ENCODE measurements around the gene GNAQ. TPM values are rescaled to one million over a fixed set of nuclear protein-coding genes. Genes with fewer than 3 reads are reported as not detected.

Gene GNAQ
- polyA plus RNA-seq, 2 donors, result 11.3 to 12.8 TPM

DNA sequence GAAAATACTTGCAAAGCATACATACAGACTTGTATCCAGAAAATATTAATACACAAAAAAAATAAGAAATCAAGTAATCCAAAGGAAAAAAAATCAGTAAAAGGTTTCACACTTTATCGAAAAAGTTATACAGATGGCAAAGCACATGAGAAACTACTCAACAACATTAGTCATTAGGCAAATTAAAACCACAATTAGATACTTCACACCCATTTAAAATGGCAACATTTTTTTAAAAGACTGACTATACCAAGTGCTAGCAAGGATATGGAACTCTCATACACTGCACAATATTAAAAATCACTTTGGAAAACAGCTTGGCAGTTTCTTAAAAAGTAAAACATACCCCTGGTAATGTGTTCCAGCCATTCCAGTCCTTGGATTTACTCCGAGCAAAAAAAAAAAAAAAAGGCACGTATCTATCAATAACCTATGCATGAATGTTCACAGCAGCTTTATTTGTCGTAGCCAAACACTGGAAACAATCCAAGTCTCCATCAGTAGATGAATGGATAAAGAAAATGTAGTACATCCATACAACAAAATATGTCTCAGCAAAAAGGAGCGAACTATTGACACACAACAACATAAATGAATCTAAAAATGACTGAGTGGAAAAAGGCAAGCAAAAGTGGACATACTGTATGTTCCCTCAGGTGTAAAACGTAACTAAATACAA, 66.0 kb downstream of the GNAQ start:
- H3K27me3 ChIP-seq (ENCODE audit: control insufficient read depth in 1 of 2, insufficient read depth in 2 of 2, low read length in 2 of 2), result no peaks in the 10 kb centered on the region
- no peak overlapping the region for H3K27ac ChIP-seq (ENCODE audit: low read depth in 2 of 2, low read length in 1 of 2)
- H3K36me3 ChIP-seq (ENCODE audit: control insufficient read depth in 2 of 2, insufficient read depth in 2 of 2, low read length in 1 of 2), result no peaks in the 10 kb centered on the region
- WGBS, 2 donors, result 52 to 57% methylated on average over 6 of the region's 6 CpGs
- peaks cover 0 to 3% of the 10 kb centered on the region in 2 donors for H3K4me1 ChIP-seq (ENCODE audit: control insufficient read depth in 2 of 2, insufficient read depth in 2 of 2, low read length in 1 of 2)
- no peaks in the 10 kb centered on the region for H3K9me3 ChIP-seq (ENCODE audit: control insufficient read depth in 2 of 2, insufficient read depth in 1 of 2, low read depth in 1 of 2, low read length in 1 of 2)
- H3K4me3 ChIP-seq (ENCODE audit: low read depth in 1 of 2, low read length in 2 of 2), result no peak overlapping the region

DNA sequence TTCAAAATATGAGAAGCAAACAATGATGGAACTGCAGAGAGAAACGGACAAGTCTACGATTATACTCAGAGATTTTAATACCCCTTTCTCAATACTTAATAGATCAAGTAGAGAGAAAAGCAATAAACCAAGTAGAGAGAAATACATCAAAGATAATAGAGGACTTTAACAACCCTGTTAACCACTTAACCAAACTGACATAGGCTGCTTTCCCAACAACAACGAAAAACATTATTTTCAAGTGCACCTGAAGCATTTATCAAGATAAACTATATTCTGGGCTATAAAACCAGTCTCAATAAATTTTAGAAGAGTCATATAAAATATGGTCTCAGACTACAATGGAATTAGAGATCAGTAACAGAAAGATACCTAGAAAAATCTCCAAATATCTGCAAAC, 67.4 kb downstream of the GNAQ start:
- peaks cover 0 to 3% of the 10 kb centered on the region in 2 donors for H3K4me1 ChIP-seq (ENCODE audit: control insufficient read depth in 2 of 2, insufficient read depth in 2 of 2, low read length in 1 of 2)
- 72 to 85% methylated on average over 3 of the region's 3 CpGs for WGBS, 2 donors

DNA sequence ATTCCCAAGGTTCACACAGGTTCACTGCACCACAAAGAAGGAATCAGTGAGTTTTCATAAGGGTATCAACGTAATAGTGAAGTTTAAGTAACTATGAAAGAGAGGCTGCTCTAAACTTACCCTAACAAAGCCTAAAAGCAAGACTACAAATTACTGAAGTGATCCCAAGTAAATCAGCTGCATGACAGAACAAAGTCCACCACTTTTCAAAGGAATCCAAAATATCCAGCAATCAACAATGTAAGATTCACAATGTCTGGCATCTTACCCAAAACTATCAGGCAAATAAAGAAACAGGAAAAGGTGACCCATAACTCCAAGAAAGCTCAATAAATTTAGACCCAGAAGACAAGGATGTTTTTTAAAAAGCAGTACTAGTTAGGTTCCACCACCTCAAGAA, 70.1 kb downstream of the GNAQ start:
- Histone ChIP-seq H3K36me3 (ENCODE audit: control insufficient read depth in 2 of 2, insufficient read depth in 2 of 2, low read length in 1 of 2) (no peaks in the 10 kb centered on the region), H3K4me1 (ENCODE audit: control insufficient read depth in 2 of 2, insufficient read depth in 2 of 2, low read length in 1 of 2) (peaks cover 0 to 8% of the 10 kb centered on the region in 2 donors), H3K4me3 (ENCODE audit: low read depth in 1 of 2, low read length in 2 of 2) (no peak overlapping the region), H3K9me3 (ENCODE audit: control insufficient read depth in 2 of 2, insufficient read depth in 1 of 2, low read depth in 1 of 2, low read length in 1 of 2) (no peaks in the 10 kb centered on the region), H3K27ac (ENCODE audit: low read depth in 2 of 2, low read length in 1 of 2) (peak overlapping the region in 1 of 2 donors; percentile 25), H3K27me3 (ENCODE audit: control insufficient read depth in 1 of 2, insufficient read depth in 2 of 2, low read length in 2 of 2) (no peaks in the 10 kb centered on the region)
- 49 to 70% methylated on average over 1 of the region's 1 CpG for WGBS, 2 donors

More for the DNA sequence above, 67.4 kb downstream of the GNAQ start:
- Histone ChIP-seq H3K36me3 (ENCODE audit: control insufficient read depth in 2 of 2, insufficient read depth in 2 of 2, low read length in 1 of 2) (no peaks in the 10 kb centered on the region), H3K27me3 (ENCODE audit: control insufficient read depth in 1 of 2, insufficient read depth in 2 of 2, low read length in 2 of 2) (no peaks in the 10 kb centered on the region), H3K9me3 (ENCODE audit: control insufficient read depth in 2 of 2, insufficient read depth in 1 of 2, low read depth in 1 of 2, low read length in 1 of 2) (no peaks in the 10 kb centered on the region), H3K27ac (ENCODE audit: low read depth in 2 of 2, low read length in 1 of 2) (no peak overlapping the region), H3K4me3 (ENCODE audit: low read depth in 1 of 2, low read length in 2 of 2) (no peak overlapping the region)

DNA sequence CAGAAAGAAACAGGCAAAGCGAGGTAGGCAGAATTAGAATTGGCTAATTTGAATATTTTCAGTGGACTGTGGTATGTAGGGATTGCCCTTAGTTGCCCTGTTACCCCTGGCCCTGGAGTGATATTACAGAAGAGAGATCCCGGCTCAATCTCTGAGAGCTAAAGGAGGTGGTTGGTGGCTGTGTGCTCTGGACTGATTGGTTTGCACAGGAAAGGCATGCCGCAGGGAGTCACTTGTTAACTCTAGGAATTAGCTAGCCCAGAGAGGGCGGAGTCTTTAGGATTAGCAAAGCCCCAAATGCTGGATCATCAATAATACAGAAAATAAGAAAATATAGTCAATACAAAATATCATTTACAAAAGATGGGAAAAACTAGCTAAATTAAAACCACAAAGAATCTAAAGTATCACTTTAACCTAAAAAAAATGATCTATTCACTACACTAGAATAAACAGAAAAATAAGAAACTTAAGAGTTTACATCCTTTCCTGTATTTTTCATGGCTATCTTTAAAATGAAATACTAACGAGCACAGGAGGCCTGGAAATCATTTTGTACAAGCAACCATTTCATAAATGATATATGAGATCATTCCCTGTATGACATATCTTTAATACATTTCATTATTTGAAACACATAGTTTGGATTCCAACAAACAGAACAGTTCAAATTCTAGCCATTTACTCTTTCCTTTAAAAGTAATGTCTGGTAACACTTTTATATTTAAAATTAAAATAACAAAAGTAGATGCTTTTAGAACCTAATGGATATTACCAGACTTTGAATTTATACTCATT, 71.1 kb downstream of the GNAQ start:
- no peaks in the 10 kb centered on the region for H3K36me3 ChIP-seq (ENCODE audit: control insufficient read depth in 2 of 2, insufficient read depth in 2 of 2, low read length in 1 of 2)
- no peaks in the 10 kb centered on the region for H3K27me3 ChIP-seq (ENCODE audit: control insufficient read depth in 1 of 2, insufficient read depth in 2 of 2, low read length in 2 of 2)
- H3K9me3 ChIP-seq (ENCODE audit: control insufficient read depth in 2 of 2, insufficient read depth in 1 of 2, low read depth in 1 of 2, low read length in 1 of 2), result no peaks in the 10 kb centered on the region
- WGBS, 2 donors, result 84 to 85% methylated on average over 5 of the region's 5 CpGs
- no peak overlapping the region for H3K27ac ChIP-seq (ENCODE audit: low read depth in 2 of 2, low read length in 1 of 2)
- H3K4me3 ChIP-seq (ENCODE audit: low read depth in 1 of 2, low read length in 2 of 2), result no peak overlapping the region
- H3K4me1 ChIP-seq (ENCODE audit: control insufficient read depth in 2 of 2, insufficient read depth in 2 of 2, low read length in 1 of 2), result peaks cover 3 to 8% of the 10 kb centered on the region in 2 donors

DNA sequence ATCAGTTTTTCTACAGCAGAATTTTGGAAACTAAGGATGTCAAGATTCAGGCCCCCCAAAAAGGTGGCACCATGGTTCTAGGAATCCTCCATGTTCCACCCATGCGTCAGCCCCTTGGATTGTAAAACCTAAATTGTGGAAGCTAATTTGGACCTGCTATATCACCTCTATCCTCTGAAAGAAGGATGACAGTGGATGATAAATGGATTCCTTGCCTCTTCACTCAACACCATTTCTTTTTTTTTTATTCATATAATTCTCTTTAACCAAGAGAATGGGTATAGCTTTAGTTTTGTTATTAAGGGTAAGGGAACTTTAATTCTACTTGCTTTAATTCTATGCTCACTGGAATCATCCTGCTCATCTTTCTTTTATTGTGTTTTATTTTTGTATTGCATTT, 71.8 kb downstream of the GNAQ start:
- no peaks in the 10 kb centered on the region for H3K36me3 ChIP-seq (ENCODE audit: control insufficient read depth in 2 of 2, insufficient read depth in 2 of 2, low read length in 1 of 2)
- no peaks in the 10 kb centered on the region for H3K9me3 ChIP-seq (ENCODE audit: control insufficient read depth in 2 of 2, insufficient read depth in 1 of 2, low read depth in 1 of 2, low read length in 1 of 2)
- H3K27ac ChIP-seq (ENCODE audit: low read depth in 2 of 2, low read length in 1 of 2), result no peak overlapping the region
- H3K27me3 ChIP-seq (ENCODE audit: control insufficient read depth in 1 of 2, insufficient read depth in 2 of 2, low read length in 2 of 2), result no peaks in the 10 kb centered on the region
- H3K4me3 ChIP-seq (ENCODE audit: low read depth in 1 of 2, low read length in 2 of 2), result no peak overlapping the region
- WGBS, 2 donors, result 100% methylated on average over 1 of the region's 1 CpG
- peaks cover 3 to 8% of the 10 kb centered on the region in 2 donors for H3K4me1 ChIP-seq (ENCODE audit: control insufficient read depth in 2 of 2, insufficient read depth in 2 of 2, low read length in 1 of 2)

DNA sequence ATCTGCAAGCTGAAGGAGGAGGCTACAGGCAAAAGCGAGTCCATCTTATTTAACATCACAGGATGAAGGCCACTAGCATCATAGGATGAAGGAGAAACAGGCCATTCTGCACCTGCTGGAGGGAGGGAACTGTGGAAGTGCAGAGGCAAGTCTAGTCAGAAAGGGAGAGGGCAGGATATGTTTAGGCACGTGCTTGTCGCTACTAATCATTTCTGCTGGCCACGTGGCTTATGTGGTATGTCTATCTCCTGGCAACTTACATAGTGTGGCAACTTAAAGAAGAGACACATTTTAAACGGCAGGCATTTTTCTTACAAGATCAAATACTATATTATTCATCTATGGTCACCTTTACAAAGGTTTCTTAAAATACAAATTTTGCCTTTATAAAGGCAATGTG, 74.0 kb downstream of the GNAQ start:
- WGBS, 2 donors, result 44 to 64% methylated on average over 5 of the region's 5 CpGs
- Histone ChIP-seq H3K9me3 (ENCODE audit: control insufficient read depth in 2 of 2, insufficient read depth in 1 of 2, low read depth in 1 of 2, low read length in 1 of 2) (no peaks in the 10 kb centered on the region), H3K36me3 (ENCODE audit: control insufficient read depth in 2 of 2, insufficient read depth in 2 of 2, low read length in 1 of 2) (no peaks in the 10 kb centered on the region), H3K27ac (ENCODE audit: low read depth in 2 of 2, low read length in 1 of 2) (no peak overlapping the region), H3K27me3 (ENCODE audit: control insufficient read depth in 1 of 2, insufficient read depth in 2 of 2, low read length in 2 of 2) (no peaks in the 10 kb centered on the region), H3K4me1 (ENCODE audit: control insufficient read depth in 2 of 2, insufficient read depth in 2 of 2, low read length in 1 of 2) (peaks cover 3 to 9% of the 10 kb centered on the region in 2 donors), H3K4me3 (ENCODE audit: low read depth in 1 of 2, low read length in 2 of 2) (no peak overlapping the region)

DNA sequence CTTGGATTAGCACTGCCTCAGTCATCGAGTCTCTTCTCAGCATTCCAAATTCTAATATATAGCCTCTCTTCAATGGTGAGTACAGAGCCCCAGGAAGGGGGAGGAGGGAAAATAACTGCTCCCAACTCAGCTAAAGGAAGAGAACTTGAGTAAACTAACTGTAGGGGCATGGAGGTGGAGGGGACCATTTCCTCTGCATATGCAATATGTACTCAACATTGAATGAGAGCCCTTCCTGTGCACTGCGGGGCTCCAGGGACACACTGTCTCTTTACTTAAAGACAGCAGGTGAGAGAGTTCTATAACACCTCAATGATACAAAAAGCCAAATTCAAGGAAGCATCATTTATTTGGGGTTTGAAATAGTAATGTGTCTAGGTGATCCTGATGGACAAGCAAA, 75.1 kb downstream of the GNAQ start:
- H3K4me1 ChIP-seq (ENCODE audit: control insufficient read depth in 2 of 2, insufficient read depth in 2 of 2, low read length in 1 of 2), result peaks cover 3 to 9% of the 10 kb centered on the region in 2 donors
- no peak overlapping the region for H3K4me3 ChIP-seq (ENCODE audit: low read depth in 1 of 2, low read length in 2 of 2)
- H3K27me3 ChIP-seq (ENCODE audit: control insufficient read depth in 1 of 2, insufficient read depth in 2 of 2, low read length in 2 of 2), result no peaks in the 10 kb centered on the region
- 76 to 79% methylated on average over 2 of the region's 2 CpGs for WGBS, 2 donors
- H3K36me3 ChIP-seq (ENCODE audit: control insufficient read depth in 2 of 2, insufficient read depth in 2 of 2, low read length in 1 of 2), result no peaks in the 10 kb centered on the region
- H3K27ac ChIP-seq (ENCODE audit: low read depth in 2 of 2, low read length in 1 of 2), result no peak overlapping the region
- no peaks in the 10 kb centered on the region for H3K9me3 ChIP-seq (ENCODE audit: control insufficient read depth in 2 of 2, insufficient read depth in 1 of 2, low read depth in 1 of 2, low read length in 1 of 2)

DNA sequence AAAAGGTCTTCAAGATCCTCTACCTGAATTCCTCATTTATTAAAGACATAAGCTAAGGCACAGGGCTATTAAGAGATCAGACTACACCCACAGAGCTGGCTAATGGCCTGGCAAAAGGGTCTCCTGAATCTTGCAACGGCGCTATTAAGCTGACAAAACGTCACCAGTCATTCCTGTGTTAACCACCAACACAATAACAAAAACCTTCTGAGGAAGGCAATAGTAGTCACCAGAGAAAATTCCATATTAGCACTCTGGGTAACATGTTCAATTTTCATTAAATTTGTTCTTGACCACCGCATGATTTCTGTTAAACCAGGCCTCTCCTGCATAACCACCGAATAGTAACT, 77.0 kb downstream of the GNAQ start:
- Histone ChIP-seq H3K27me3 (ENCODE audit: control insufficient read depth in 1 of 2, insufficient read depth in 2 of 2, low read length in 2 of 2) (no peaks in the 10 kb centered on the region), H3K4me1 (ENCODE audit: control insufficient read depth in 2 of 2, insufficient read depth in 2 of 2, low read length in 1 of 2) (peaks cover 3 to 6% of the 10 kb centered on the region in 2 donors), H3K9me3 (ENCODE audit: control insufficient read depth in 2 of 2, insufficient read depth in 1 of 2, low read depth in 1 of 2, low read length in 1 of 2) (no peaks in the 10 kb centered on the region), H3K36me3 (ENCODE audit: control insufficient read depth in 2 of 2, insufficient read depth in 2 of 2, low read length in 1 of 2) (no peaks in the 10 kb centered on the region), H3K27ac (ENCODE audit: low read depth in 2 of 2, low read length in 1 of 2) (no peak overlapping the region), H3K4me3 (ENCODE audit: low read depth in 1 of 2, low read length in 2 of 2) (no peak overlapping the region)
- WGBS, 2 donors, result 90% methylated on average over 5 of the region's 5 CpGs

DNA sequence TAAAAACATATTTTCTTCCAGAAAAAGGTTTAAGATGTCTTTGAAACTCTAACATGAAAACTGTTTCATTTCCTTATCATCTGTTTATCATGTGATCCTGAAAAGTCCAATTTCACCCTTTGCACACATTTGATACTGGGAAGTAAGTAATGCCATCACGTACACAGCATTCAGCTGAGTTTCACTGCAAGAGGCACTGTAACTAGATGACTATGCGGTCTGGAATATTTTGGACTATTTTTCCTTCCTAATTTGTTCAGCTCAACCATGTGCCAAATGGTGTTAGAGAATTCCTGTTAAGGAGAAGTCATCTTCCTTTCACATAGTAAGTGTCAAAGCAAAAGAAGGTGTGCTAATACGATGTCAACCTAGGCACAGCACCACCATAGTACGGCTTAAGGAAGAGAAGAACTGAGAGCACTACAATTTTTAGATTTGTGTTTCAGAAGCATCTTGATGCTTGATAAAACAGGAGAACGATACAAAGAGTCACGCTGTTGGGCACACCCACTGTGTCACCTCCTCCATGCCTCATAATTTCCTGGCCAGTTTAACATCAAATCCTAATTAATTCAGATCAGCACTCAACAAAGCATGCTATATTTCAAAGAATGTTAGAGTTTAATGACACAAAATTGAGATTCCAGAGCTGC, 77.5 kb downstream of the GNAQ start:
- no peaks in the 10 kb centered on the region for H3K36me3 ChIP-seq (ENCODE audit: control insufficient read depth in 2 of 2, insufficient read depth in 2 of 2, low read length in 1 of 2)
- H3K27ac ChIP-seq (ENCODE audit: low read depth in 2 of 2, low read length in 1 of 2), result no peak overlapping the region
- H3K9me3 ChIP-seq (ENCODE audit: control insufficient read depth in 2 of 2, insufficient read depth in 1 of 2, low read depth in 1 of 2, low read length in 1 of 2), result no peaks in the 10 kb centered on the region
- peaks cover 3 to 10% of the 10 kb centered on the region in 2 donors for H3K4me1 ChIP-seq (ENCODE audit: control insufficient read depth in 2 of 2, insufficient read depth in 2 of 2, low read length in 1 of 2)
- H3K27me3 ChIP-seq (ENCODE audit: control insufficient read depth in 1 of 2, insufficient read depth in 2 of 2, low read length in 2 of 2), result no peaks in the 10 kb centered on the region
- H3K4me3 ChIP-seq (ENCODE audit: low read depth in 1 of 2, low read length in 2 of 2), result no peak overlapping the region
- WGBS, 2 donors, result 71 to 79% methylated on average over 6 of the region's 6 CpGs
